GM12873 (cell line): ENCODE results near the gene IFNA17.

Experiments
- CTCF ChIP-seq: IDR thresholded peaks from 2 replicates; pipeline ENCODE4 v1.5.1; 2012; ENCODE audit warnings: low read depth, mild to moderate bottlenecking, moderate library complexity, low read length, control low read depth; ENCODE audit not compliant: insufficient read depth; ENCODE audit errors: missing control alignments

IFNA17 gene

GRCh38 chr9:21228122-21228521, at the start of gene IFNA17:
TSS of gene IFNA17 (minus strand) at chr9:21228222. CDS start at chr9:21228173, 49 bp downstream.
- no peak for TF ChIP-seq CTCF

- no peak for TF ChIP-seq CTCF
These were observed 40.3 kb upstream of the IFNA17 start for GRCh38 chr9:21268347-21268657.

GRCh38 chr9:21267485-21268346, 39.7 kb upstream of the IFNA17 start:
- TF ChIP-seq CTCF: no peak

- TF ChIP-seq CTCF: no peak
These were observed 38.9 kb upstream of the IFNA17 start for GRCh38 chr9:21266733-21267484.

- TF ChIP-seq CTCF: no peak
These were observed 37.6 kb upstream of the IFNA17 start for GRCh38 chr9:21265421-21266189.

GRCh38 chr9:21255538-21256212, 27.7 kb upstream of the IFNA17 start:
- TF ChIP-seq CTCF: no peak
